ENCODE results near the gene R3HDM4. TPM values are rescaled to one million over a fixed set of nuclear protein-coding genes. Genes with fewer than 3 reads are reported as not detected.

The R3HDM4 gene
- total and polyA plus RNA-seq, 10 of the 15 experiments (the other 5 are each of a cell fraction or from before 2014, with no cell fraction given): 1.3 to 65.8 (median 27.7) TPM

GRCh38 chr19:924553-925086 lies 11.6 kb upstream of the R3HDM4 start (continued):
- TF ChIP-seq NKRF (conservative IDR thresholded peaks at IDR 0.05): 0 out of 2 replicates have a peak, but pooled peaks have one; percentile 22
- no peak for TF ChIP-seq CTCF (IDR thresholded peaks at IDR 0.05 in 2 of 3, conservative IDR thresholded peaks at IDR 0.05 in 1 of 3; ENCODE audit: control insufficient read depth in 2 of 3, extremely low read depth in 1 of 3, insufficient read depth in 1 of 3, low read depth in 3 of 3, low read length in 3 of 3)
- TF ChIP-seq POLR2AphosphoS2 (IDR thresholded peaks at IDR 0.05; ENCODE audit: low read depth, low read length): no peak
- no peak for TF ChIP-seq SMARCA5 (IDR thresholded peaks at IDR 0.05)
- TF ChIP-seq JUNB (IDR thresholded peaks at IDR 0.05): no peak
- TF ChIP-seq SREBF1 (IDR thresholded peaks at IDR 0.05; ENCODE audit: low read length): no peak
- TF ChIP-seq IKZF2 (IDR thresholded peaks at IDR 0.05): no peak
- TF ChIP-seq, protein P1, sequence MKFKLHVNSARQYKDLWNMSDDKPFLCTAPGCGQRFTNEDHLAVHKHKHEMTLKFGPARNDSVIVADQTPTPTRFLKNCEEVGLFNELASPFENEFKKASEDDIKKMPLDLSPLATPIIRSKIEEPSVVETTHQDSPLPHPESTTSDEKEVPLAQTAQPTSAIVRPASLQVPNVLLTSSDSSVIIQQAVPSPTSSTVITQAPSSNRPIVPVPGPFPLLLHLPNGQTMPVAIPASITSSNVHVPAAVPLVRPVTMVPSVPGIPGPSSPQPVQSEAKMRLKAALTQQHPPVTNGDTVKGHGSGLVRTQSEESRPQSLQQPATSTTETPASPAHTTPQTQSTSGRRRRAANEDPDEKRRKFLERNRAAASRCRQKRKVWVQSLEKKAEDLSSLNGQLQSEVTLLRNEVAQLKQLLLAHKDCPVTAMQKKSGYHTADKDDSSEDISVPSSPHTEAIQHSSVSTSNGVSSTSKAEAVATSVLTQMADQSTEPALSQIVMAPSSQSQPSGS (IDR thresholded peaks at IDR 0.05; ENCODE audit: low read length): no peak
- TF ChIP-seq NFYB (IDR thresholded peaks at IDR 0.05; ENCODE audit: insufficient read depth, low read depth, low read length): no peak
- TF ChIP-seq ZNF384 (IDR thresholded peaks at IDR 0.05; ENCODE audit: borderline replicate concordance, low read depth, low read length): no peak
- TF ChIP-seq, protein P2, sequence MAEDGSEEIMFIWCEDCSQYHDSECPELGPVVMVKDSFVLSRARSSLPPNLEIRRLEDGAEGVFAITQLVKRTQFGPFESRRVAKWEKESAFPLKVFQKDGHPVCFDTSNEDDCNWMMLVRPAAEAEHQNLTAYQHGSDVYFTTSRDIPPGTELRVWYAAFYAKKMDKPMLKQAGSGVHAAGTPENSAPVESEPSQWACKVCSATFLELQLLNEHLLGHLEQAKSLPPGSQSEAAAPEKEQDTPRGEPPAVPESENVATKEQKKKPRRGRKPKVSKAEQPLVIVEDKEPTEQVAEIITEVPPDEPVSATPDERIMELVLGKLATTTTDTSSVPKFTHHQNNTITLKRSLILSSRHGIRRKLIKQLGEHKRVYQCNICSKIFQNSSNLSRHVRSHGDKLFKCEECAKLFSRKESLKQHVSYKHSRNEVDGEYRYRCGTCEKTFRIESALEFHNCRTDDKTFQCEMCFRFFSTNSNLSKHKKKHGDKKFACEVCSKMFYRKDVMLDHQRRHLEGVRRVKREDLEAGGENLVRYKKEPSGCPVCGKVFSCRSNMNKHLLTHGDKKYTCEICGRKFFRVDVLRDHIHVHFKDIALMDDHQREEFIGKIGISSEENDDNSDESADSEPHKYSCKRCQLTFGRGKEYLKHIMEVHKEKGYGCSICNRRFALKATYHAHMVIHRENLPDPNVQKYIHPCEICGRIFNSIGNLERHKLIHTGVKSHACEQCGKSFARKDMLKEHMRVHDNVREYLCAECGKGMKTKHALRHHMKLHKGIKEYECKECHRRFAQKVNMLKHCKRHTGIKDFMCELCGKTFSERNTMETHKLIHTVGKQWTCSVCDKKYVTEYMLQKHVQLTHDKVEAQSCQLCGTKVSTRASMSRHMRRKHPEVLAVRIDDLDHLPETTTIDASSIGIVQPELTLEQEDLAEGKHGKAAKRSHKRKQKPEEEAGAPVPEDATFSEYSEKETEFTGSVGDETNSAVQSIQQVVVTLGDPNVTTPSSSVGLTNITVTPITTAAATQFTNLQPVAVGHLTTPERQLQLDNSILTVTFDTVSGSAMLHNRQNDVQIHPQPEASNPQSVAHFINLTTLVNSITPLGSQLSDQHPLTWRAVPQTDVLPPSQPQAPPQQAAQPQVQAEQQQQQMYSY (CRISPR knock-in tag; IDR thresholded peaks at IDR 0.05): no peak
- TF ChIP-seq STAT1 (conservative IDR thresholded peaks at IDR 0.05): no peak

All from GM12878 (cell line).